Aorta (tissue), 5 donors: Measurements from ENCODE around the gene SULT1A4. TPM values are rescaled to one million over a fixed set of nuclear protein-coding genes. Genes with fewer than 3 reads are reported as not detected.
"Not testable (repeated sequence)": the region's sequence is repeated elsewhere in the genome, so short reads cannot be mapped to it uniquely, and the experiment has no call there.

ENCODE experiments used
- ATAC-seq: fragments of 200-7000 bp; cut with Tn5 transposase; one replicate; pipeline ENCODE4 v1.9.1; 2022; ENCODE audit warnings: moderate library complexity; ENCODE audit not compliant: low FRiP score
- DNase-seq, 2 donors: peaks; one replicate each; pipeline ENCODE4 v3.0.0-alpha.2; 2020
- H3K27ac ChIP-seq, 2 donors: one replicate each; pipeline ENCODE4 v1.5.1; 2013; ENCODE audit warnings: low read length in 2 of 2, mild to moderate bottlenecking in 2 of 2, moderate library complexity in 2 of 2, control low read depth in 1 of 2, inconsistent platforms in 1 of 2, low read depth in 1 of 2
- H3K27me3 ChIP-seq, 2 donors: one replicate each; pipeline ENCODE4 v1.6.1; 2013; ENCODE audit warnings: control low read depth in 1 of 2, low read length in 1 of 2, mild to moderate bottlenecking in 1 of 2, moderate library complexity in 1 of 2; ENCODE audit not compliant: insufficient read depth in 2 of 2, control insufficient read depth in 1 of 2
- H3K36me3 ChIP-seq, 2 donors: one replicate each; pipeline ENCODE4 v1.6.1; 2013; ENCODE audit warnings: control low read depth in 1 of 2, low read length in 1 of 2, mild to moderate bottlenecking in 1 of 2; ENCODE audit not compliant: insufficient read depth in 2 of 2, control insufficient read depth in 1 of 2
- H3K4me1 ChIP-seq, 2 donors: one replicate each; pipeline ENCODE4 v1.6.1; 2013; ENCODE audit warnings: low read length in 2 of 2, control low read depth in 1 of 2, mild to moderate bottlenecking in 1 of 2, moderate library complexity in 1 of 2; ENCODE audit not compliant: insufficient read depth in 2 of 2, control insufficient read depth in 1 of 2
- H3K4me3 ChIP-seq, 2 donors: one replicate each; pipeline ENCODE4 v1.5.1; 2013; ENCODE audit warnings: low read length in 2 of 2, control low read depth in 1 of 2, mild to moderate bottlenecking in 1 of 2
- H3K9me3 ChIP-seq: one replicate; pipeline ENCODE4 v1.6.1; 2013; ENCODE audit warnings: mild to moderate bottlenecking, low read length; ENCODE audit not compliant: control insufficient read depth
- WGBS, 2 donors: extraction: QIAGEN DNeasy Blood & Tissue Kit; methylation state at CpG; one replicate each; pipeline ENCODE4 v1.1.7; 2013; 5-methylcytosine and 5-hydroxymethylcytosine counted together
- intact Hi-C, 2 donors: fragments of 100-400 bp; cut with DNase I; formaldehyde crosslinking; loops; one replicate each; pipeline versions ENCODE4 v1.14.2 to v1.15.0; 2022
- long read RNA-seq, 2 donors: library from polyadenylated mRNA; unstranded; transcript quantifications; one replicate each; pipeline ENCODE4 v2.0.0, GENCODE V29; 2020 to 2021
- polyA plus RNA-seq, 2 donors: library from polyadenylated mRNA; stranded (reverse); fragments of 200-250 nt; gene quantifications; one replicate each; pipeline ENCODE4 v1.2.3, GENCODE V29; 2013
- total RNA-seq, 2 donors: library from RNA; stranded (reverse); fragmentation: NEBNext Ultra II Directional; extraction: Animal tissue kit (Norgen Biotek cat#: 25700); gene quantifications; one replicate each; pipeline ENCODE4 v1.2.1, GENCODE V29; 2021
- donor health status: healthy with polysubstance abuse.
- donor health status: Bipolar disorder and iron deficiency.
- donor health status: DM: no; HTN: no; CAD: no.
- donor health status: DM: no; HTN: no; CAD: no.
- donor health status: DM: yes; HTN: yes; CAD: no.

The SULT1A4 gene
- total RNA-seq (1 to 10 TPM; 4.8 to 8.2 TPM), polyA plus RNA-seq (10 to 100 TPM in 1 of 2 donors, 1 to 10 TPM in 1; 9.5 to 86.1 TPM)
- long read RNA-seq, donor 1, partial matches to known transcripts, result 2 of 9 reads
- long read RNA-seq, donor 1, other reads (novel, unspliced or antisense), result 3 of 9 reads
- long read RNA-seq, donor 2, partial matches to known transcripts, result 0 of 4 reads
- long read RNA-seq, donor 2, other reads (novel, unspliced or antisense), result 3 of 4 reads

DNA sequence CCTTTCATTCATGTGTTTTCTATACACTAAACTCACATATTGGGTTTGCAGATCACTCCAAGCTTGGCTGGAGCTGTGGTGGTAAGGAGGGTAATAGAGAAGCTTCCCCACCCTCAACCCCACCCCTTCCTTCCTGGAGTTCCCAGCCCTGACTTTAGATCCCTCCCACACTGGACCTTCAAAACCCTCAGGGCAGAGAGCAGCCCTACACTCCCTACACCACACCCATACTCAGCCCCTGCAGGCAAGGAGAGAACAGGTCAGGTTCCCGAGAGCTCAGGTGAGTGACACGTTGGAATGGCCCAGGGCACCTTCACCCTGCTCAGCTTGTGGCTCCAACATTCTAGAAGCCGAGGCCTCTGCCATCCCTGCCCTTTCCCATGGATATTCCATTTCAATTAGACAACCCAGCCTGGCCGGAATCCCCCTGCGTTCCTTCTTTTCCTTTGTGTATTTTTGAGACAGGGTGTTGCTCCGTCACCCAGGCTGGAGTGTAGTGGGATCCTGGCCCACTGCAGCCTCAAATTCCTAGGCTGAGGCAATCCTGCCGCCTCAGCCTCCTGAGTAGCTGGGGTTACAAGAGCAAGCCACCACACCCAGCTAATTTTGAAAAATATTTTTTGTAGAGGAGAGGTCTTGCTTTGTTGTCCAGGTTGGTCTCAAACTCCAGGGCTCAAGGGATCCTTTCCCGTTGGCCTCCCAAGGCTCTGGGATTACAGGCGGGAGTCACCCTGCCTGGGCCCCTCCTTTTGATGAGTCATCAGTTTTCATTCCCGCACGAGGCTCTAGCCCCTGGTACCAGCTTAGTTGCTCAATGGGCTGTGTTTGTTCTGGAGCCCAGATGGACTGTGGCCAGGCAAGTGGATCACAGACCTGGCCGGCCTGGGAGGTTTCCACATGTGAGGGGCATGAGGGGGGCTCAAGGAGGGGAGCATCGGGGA, at the start of gene SULT1A4:
Gene SULT1A4 (plus strand): TSS at position 208 of the 941 bp plus-strand sequence. CDS start 1,473 bp downstream, outside the sequence.
- H3K36me3 ChIP-seq, DNase-seq, H3K9me3 ChIP-seq, H3K4me1 ChIP-seq, H3K27me3 ChIP-seq, H3K4me3 ChIP-seq, H3K27ac ChIP-seq, intact Hi-C loops: not testable (repeated sequence)
- WGBS, 2 donors, result no CpG with 5 or more reads among the region's 13 CpGs
- ATAC-seq, result peak; percentile 25

DNA sequence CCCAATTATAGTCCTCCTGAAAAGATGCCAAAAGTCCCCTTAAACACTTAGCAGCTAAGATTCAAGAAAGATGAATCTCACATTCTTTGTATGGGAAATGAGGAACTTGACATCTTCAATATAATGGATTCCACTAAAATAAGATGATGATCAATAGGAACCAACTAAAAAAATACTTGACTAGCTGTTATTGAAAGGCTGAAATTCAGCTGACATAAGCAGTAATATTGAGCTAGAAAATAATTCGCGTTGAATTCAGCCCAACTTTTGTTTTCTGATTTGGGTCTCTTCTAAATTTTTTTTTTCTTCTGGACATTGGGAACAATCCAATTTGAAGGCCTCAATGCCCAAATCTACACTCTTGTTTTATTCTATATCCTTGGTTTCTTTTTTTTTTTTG, 36.1 kb upstream of the SULT1A4 start:
- H3K27me3 ChIP-seq, intact Hi-C loops, H3K9me3 ChIP-seq, H3K27ac ChIP-seq, H3K4me1 ChIP-seq, DNase-seq, H3K36me3 ChIP-seq, ATAC-seq, H3K4me3 ChIP-seq: not testable (repeated sequence)
- 93 to 95% methylated on average over 2 of the region's 2 CpGs for WGBS, 2 donors

DNA sequence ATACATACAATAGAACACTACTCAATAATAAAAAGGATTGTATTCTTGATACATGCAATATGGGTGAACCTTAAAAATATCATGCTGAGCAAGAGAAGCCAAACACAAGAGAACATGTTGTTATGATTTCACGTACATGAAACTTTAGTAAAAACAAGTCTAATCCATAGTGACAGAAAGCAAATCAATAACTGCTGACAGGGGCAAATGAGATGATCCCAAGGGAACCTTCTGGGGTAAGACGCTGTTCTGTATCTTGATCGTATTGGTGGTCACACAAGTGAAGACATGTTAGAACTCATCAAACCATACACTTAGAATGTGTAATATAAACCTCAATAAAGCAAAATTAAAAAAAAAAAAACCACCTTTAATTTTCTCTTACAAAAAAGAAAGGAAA, 34.3 kb upstream of the SULT1A4 start:
- WGBS, 2 donors, result 75 to 92% methylated on average over 3 of the region's 3 CpGs
- not testable (repeated sequence) for H3K4me1 ChIP-seq, ATAC-seq

DNA sequence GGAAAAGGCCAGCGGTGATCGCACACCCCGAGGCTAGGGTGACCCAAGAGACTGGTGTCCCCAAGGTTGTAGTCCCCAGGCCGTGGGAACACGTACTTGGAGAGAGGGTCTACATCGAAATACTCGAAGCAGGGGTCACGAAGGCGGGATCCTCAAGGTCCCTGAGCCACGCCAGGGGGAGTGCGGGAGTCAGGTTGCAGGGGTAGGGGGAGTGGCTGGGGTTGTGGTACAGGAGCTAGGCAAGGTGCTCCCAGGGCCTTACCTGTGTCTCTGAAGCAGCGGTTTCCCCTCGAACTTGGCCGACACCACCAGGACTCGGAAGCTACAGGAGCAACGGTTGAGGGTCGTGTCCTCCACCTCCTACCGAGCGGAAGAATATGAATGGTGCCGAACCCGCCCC, 6.0 kb upstream of the SULT1A4 start:
- ATAC-seq, result peak; percentile 11
- WGBS, 2 donors, result no CpG with 5 or more reads among the region's 21 CpGs
- H3K9me3 ChIP-seq, DNase-seq, H3K4me3 ChIP-seq, H3K27ac ChIP-seq, H3K4me1 ChIP-seq, H3K27me3 ChIP-seq, intact Hi-C loops, H3K36me3 ChIP-seq: not testable (repeated sequence)

More for the DNA sequence above, 34.3 kb upstream of the SULT1A4 start:
- intact Hi-C loops, H3K9me3 ChIP-seq, H3K4me3 ChIP-seq, H3K27me3 ChIP-seq, H3K27ac ChIP-seq, DNase-seq, H3K36me3 ChIP-seq: not testable (repeated sequence)

DNA sequence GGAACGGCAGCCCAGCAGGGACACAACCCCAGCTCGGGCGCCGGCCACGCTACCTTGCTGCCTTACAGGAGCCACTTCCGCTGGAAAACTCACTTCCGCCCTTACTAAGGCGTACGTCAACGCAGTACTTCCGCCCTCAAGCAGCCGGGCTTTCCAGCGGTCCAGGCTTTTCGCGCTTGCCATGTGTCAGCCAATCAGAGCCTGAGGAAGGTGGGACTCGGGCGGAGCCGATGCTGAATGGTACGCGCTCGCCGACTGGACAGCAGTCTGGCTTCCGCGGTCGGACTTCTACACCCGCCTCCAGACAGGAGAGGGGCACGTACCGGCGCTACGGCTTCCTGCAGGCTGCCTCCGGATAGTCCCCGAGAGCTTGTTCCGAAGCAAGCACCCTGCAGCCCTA, 5.4 kb upstream of the SULT1A4 start, which contains the start of the genes BOLA2 and SLX1B:
Gene BOLA2 (minus strand): TSS at position 83 of the 400 bp plus-strand sequence. CDS start 98 bp downstream, outside the sequence.
Gene SLX1B (plus strand): TSS at position 265 of the 400 bp plus-strand sequence.
- H3K36me3 ChIP-seq, intact Hi-C loops, H3K9me3 ChIP-seq, DNase-seq, H3K4me1 ChIP-seq, H3K27me3 ChIP-seq, H3K4me3 ChIP-seq, H3K27ac ChIP-seq: not testable (repeated sequence)
- no CpG with 5 or more reads among the region's 33 CpGs for WGBS, 2 donors
- ATAC-seq, result peak; percentile 99

GRCh38 chr16:29454828-29455227, 4.9 kb upstream of the SULT1A4 start:
- H3K4me1 ChIP-seq, H3K27ac ChIP-seq, H3K4me3 ChIP-seq, H3K9me3 ChIP-seq, intact Hi-C loops, H3K36me3 ChIP-seq, H3K27me3 ChIP-seq, DNase-seq: not testable (repeated sequence)
- peak; percentile 90 for ATAC-seq
- no CpG with 5 or more reads among the region's 29 CpGs for WGBS, 2 donors

DNA sequence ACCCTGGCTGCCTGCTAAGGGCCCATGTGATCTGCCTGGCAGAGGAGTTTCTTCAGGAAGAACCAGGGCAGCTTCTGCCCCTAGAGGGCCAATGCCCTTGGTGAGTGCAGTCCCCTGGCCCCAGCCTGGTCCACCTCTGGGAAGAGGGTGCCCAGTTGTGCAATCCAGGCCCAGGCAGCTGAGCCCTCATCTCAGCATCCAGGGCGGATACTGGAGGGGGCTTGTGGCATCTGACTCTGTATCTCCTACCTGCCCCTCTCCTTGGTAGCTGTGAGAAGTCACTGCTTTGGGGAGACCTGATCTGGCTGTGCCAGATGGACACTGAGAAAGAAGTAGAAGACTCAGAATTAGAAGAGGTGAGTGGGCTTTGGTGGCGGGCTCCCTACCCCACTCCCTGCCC, 2.1 kb upstream of the SULT1A4 start:
- DNase-seq, result peak in 1 of 2 donors; percentile 4
- ATAC-seq, H3K27ac ChIP-seq, intact Hi-C loops, H3K27me3 ChIP-seq, H3K9me3 ChIP-seq, H3K4me3 ChIP-seq, H3K36me3 ChIP-seq, H3K4me1 ChIP-seq: not testable (repeated sequence)
- WGBS, 2 donors, result 90 to 94% methylated on average over 1 of the region's 2 CpGs

DNA sequence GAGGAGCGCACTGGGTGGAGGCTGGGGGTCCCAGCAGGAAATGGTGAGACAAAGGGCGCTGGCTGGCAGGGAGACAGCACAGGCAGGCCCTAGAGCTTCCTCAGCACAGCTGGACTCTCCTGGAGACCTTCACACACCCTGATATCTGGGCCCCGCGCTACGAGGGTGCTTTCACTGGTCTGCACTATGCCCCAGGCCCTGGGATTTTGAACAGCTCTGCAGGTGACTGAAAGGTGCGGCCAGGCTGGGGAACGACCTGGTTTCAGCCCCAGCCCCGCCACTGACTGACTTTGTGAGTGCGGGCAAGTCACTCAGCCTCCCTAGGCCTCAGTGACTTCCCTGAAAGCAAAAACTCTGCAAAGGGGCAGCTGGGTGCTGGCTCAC, 926 bp downstream of the SULT1A4 start:
- H3K27ac ChIP-seq, H3K4me1 ChIP-seq, H3K9me3 ChIP-seq, DNase-seq, H3K4me3 ChIP-seq, H3K36me3 ChIP-seq, intact Hi-C loops, H3K27me3 ChIP-seq: not testable (repeated sequence)
- ATAC-seq, result peak; percentile 1
- WGBS, 2 donors, result no CpG with 5 or more reads among the region's 9 CpGs
